ENCODE data around the gene CRYL1. TPM values are rescaled to one million over a fixed set of nuclear protein-coding genes. Genes with fewer than 3 reads are reported as not detected.
A peak's percentile ranks its signal among the peaks of the same experiment; 100 is the strongest.

Gene CRYL1
- total and polyA plus RNA-seq, 2 of the 13 experiments (the other 11 are each of a cell fraction or from before 2014, with no cell fraction given): 57.2 to 115 TPM

GRCh38 chr13:20505405-20506366 lies 20.0 kb downstream of the CRYL1 start (continued):
- TF ChIP-seq, protein P1, sequence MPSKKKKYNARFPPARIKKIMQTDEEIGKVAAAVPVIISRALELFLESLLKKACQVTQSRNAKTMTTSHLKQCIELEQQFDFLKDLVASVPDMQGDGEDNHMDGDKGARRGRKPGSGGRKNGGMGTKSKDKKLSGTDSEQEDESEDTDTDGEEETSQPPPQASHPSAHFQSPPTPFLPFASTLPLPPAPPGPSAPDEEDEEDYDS (CRISPR knock-in tag; IDR thresholded peaks at IDR 0.05): no peak
- TF ChIP-seq, protein P2, sequence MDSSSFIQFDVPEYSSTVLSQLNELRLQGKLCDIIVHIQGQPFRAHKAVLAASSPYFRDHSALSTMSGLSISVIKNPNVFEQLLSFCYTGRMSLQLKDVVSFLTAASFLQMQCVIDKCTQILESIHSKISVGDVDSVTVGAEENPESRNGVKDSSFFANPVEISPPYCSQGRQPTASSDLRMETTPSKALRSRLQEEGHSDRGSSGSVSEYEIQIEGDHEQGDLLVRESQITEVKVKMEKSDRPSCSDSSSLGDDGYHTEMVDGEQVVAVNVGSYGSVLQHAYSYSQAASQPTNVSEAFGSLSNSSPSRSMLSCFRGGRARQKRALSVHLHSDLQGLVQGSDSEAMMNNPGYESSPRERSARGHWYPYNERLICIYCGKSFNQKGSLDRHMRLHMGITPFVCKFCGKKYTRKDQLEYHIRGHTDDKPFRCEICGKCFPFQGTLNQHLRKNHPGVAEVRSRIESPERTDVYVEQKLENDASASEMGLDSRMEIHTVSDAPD (CRISPR knock-in tag; IDR thresholded peaks at IDR 0.05): 0 out of 2 replicates have a peak, but pooled peaks have one; percentile 56
- TF ChIP-seq FOXA3 (CRISPR knock-in tag; IDR thresholded peaks at IDR 0.05) (peak; percentile 81), JARID2 (CRISPR knock-in tag; IDR thresholded peaks at IDR 0.05; ENCODE audit: insufficient replicate concordance) (no peak), ZNF557 (CRISPR knock-in tag; IDR thresholded peaks at IDR 0.05) (no peak), ZNF124 (CRISPR knock-in tag; IDR thresholded peaks at IDR 0.05) (peak; percentile 56; the same call in 1 of the 2 replicates), RXRA (CRISPR knock-in tag; IDR thresholded peaks at IDR 0.05) (no peak), ZNF709 (CRISPR knock-in tag; IDR thresholded peaks at IDR 0.05) (0 out of 2 replicates have a peak, but pooled peaks have one; percentile 47), MEIS2 (CRISPR knock-in tag; IDR thresholded peaks at IDR 0.05) (peak; percentile 34; the same call in 1 of the 2 replicates), TAF1 (CRISPR knock-in tag; IDR thresholded peaks at IDR 0.05) (no peak; the same call in 1 of the 2 replicates), DPF2 (CRISPR knock-in tag; IDR thresholded peaks at IDR 0.05; ENCODE audit: borderline replicate concordance, low read depth) (peak; percentile 63; the same call in 1 of the 2 replicates), ESRRA (CRISPR knock-in tag; IDR thresholded peaks at IDR 0.05; ENCODE audit: low read depth) (peak; percentile 88), NONO (IDR thresholded peaks at IDR 0.05) (no peak), NONO (CRISPR knock-in tag; conservative IDR thresholded peaks at IDR 0.05) (peak; percentile 66; the same call in 1 of the 2 replicates), ZNF510 (CRISPR knock-in tag; IDR thresholded peaks at IDR 0.05; ENCODE audit: low read depth) (no peak), TMF1 (CRISPR knock-in tag; IDR thresholded peaks at IDR 0.05; ENCODE audit: low read depth) (no peak), HHEX (CRISPR knock-in tag; IDR thresholded peaks at IDR 0.05) (peak; percentile 66), ZMYM3 (CRISPR knock-in tag; IDR thresholded peaks at IDR 0.05) (peak; percentile 66; the same call in 1 of the 2 replicates), MTA1 (CRISPR knock-in tag; IDR thresholded peaks at IDR 0.05; ENCODE audit: borderline replicate concordance) (0 out of 2 replicates have a peak, but pooled peaks have one; percentile 13), MZF1 (CRISPR knock-in tag; IDR thresholded peaks at IDR 0.05; ENCODE audit: borderline replicate concordance) (no peak)
- TF ChIP-seq, protein P3, sequence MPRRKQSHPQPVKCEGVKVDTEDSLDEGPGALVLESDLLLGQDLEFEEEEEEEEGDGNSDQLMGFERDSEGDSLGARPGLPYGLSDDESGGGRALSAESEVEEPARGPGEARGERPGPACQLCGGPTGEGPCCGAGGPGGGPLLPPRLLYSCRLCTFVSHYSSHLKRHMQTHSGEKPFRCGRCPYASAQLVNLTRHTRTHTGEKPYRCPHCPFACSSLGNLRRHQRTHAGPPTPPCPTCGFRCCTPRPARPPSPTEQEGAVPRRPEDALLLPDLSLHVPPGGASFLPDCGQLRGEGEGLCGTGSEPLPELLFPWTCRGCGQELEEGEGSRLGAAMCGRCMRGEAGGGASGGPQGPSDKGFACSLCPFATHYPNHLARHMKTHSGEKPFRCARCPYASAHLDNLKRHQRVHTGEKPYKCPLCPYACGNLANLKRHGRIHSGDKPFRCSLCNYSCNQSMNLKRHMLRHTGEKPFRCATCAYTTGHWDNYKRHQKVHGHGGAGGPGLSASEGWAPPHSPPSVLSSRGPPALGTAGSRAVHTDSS (CRISPR knock-in tag; conservative IDR thresholded peaks at IDR 0.05): no peak
- TF ChIP-seq, protein P4, sequence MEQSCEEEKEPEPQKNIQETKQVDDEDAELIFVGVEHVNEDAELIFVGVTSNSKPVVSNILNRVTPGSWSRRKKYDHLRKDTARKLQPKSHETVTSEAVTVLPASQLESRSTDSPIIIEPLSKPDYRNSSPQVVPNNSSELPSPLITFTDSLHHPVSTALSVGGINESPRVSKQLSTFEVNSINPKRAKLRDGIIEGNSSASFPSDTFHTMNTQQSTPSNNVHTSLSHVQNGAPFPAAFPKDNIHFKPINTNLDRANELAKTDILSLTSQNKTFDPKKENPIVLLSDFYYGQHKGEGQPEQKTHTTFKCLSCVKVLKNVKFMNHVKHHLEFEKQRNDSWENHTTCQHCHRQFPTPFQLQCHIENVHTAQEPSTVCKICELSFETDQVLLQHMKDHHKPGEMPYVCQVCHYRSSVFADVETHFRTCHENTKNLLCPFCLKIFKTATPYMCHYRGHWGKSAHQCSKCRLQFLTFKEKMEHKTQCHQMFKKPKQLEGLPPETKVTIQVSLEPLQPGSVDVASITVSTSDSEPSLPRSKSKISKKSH (CRISPR knock-in tag; IDR thresholded peaks at IDR 0.05; ENCODE audit: borderline replicate concordance): no peak

Measured in HepG2 (cell line).